Suprapubic skin (tissue), 3 donors: Measurements from ENCODE around the gene IL17B.

ENCODE experiments used
- EP300 ChIP-seq: sonication (generic); formaldehyde crosslinking; IDR thresholded peaks from one replicate; pipeline ENCODE4 v1.6.1; 2017; ENCODE audit warnings: antibody characterized with exemption
- TF ChIP-seq, protein P1 (sequence below), 2 donors: fragments of 200-600 bp in 1 of 2; fragments of 450-650 bp in 1 of 2; sonication (generic) in 1 of 2; IDR thresholded peaks; one replicate each; pipeline ENCODE4 v1.5.1; 2016 to 2019; ENCODE audit warnings: antibody characterized with exemption in 2 of 2, mild to moderate bottlenecking in 1 of 2, moderate library complexity in 1 of 2

DNA sequence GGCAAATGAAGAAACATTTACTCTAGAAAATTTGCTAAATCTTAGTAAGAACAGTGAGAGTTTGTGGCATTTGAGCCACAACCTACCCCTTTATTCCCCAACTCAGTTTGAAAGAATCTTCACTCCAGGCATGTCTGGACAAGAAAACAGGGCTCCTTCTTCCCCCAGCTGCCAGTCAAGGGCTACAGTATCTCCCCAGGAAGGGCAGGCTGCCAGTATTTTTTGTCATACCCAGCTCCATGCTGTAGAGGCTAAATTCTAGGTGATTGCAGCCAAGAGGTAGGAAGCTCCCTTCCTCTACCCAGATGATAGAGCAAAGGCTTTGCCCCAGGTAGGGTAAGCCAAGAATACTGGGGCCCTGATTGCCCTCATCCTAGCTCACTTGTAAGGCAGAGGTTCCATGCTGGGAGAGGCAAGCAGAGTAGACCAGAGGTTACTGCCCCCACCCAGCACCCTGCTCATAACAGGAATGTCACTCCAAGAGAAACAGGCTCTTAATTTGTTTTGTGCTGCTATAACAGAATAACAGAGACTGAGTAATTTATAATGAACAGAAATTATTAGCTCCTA, 53.8 kb downstream of the IL17B start:
- no peak for TF ChIP-seq EP300
- TF ChIP-seq, protein P1, sequence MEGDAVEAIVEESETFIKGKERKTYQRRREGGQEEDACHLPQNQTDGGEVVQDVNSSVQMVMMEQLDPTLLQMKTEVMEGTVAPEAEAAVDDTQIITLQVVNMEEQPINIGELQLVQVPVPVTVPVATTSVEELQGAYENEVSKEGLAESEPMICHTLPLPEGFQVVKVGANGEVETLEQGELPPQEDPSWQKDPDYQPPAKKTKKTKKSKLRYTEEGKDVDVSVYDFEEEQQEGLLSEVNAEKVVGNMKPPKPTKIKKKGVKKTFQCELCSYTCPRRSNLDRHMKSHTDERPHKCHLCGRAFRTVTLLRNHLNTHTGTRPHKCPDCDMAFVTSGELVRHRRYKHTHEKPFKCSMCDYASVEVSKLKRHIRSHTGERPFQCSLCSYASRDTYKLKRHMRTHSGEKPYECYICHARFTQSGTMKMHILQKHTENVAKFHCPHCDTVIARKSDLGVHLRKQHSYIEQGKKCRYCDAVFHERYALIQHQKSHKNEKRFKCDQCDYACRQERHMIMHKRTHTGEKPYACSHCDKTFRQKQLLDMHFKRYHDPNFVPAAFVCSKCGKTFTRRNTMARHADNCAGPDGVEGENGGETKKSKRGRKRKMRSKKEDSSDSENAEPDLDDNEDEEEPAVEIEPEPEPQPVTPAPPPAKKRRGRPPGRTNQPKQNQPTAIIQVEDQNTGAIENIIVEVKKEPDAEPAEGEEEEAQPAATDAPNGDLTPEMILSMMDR (IDR thresholded peaks at IDR 0.05): no peak
